Spleen (tissue), 11 donors: Measurements from ENCODE around the gene UAP1. TPM values are rescaled to one million over a fixed set of nuclear protein-coding genes. Genes with fewer than 3 reads are reported as not detected.

Experiments used
- DNase-seq: peaks from one replicate; pipeline ENCODE4 v3.0.0-alpha.2; 2020
- H3K27ac ChIP-seq, 8 donors: fragments of 200-600 bp; sonication (generic) in 7 of 8; 1 replicate in 4 of 8; 2 replicates in 4 of 8; pipeline versions ENCODE4 v1.5.0 to v1.8.0; 2016 to 2021; ENCODE audit warnings: inconsistent platforms in 4 of 8, mild to moderate bottlenecking in 4 of 8, moderate library complexity in 1 of 8
- H3K27me3 ChIP-seq, 7 donors: fragments of 200-600 bp; sonication (generic) in 6 of 7; replicated peaks in 1 of 7; 1 replicate in 4 of 7; 2 replicates in 3 of 7; pipeline versions ENCODE4 v1.5.0 to v1.8.0; 2016 to 2021; ENCODE audit warnings: inconsistent platforms in 3 of 7, mild to moderate bottlenecking in 1 of 7
- H3K36me3 ChIP-seq, 6 donors: fragments of 200-600 bp; sonication (generic) in 5 of 6; 1 replicate in 4 of 6; 2 replicates in 2 of 6; pipeline versions ENCODE4 v1.5.0 to v1.8.0; 2016 to 2021; ENCODE audit warnings: inconsistent platforms in 2 of 6
- H3K4me1 ChIP-seq, 6 donors: fragments of 200-600 bp; sonication (generic) in 5 of 6; 1 replicate in 3 of 6; 2 replicates in 3 of 6; pipeline versions ENCODE4 v1.5.0 to v1.8.0; 2016 to 2021; ENCODE audit warnings: inconsistent platforms in 3 of 6
- H3K4me3 ChIP-seq, 8 donors: fragments of 200-600 bp; sonication (generic) in 7 of 8; 1 replicate in 4 of 8; 2 replicates in 4 of 8; pipeline versions ENCODE4 v1.5.0 to v1.8.0; 2016 to 2021; ENCODE audit warnings: inconsistent platforms in 4 of 8, mild to moderate bottlenecking in 4 of 8, moderate library complexity in 2 of 8
- H3K9me3 ChIP-seq, 8 donors: fragments of 200-600 bp; sonication (generic) in 7 of 8; 1 replicate in 4 of 8; 2 replicates in 4 of 8; pipeline versions ENCODE4 v1.5.0 to v1.8.0; 2016 to 2021; ENCODE audit warnings: inconsistent platforms in 4 of 8
- POLR2A ChIP-seq, 3 donors: fragments of 450-650 bp; IDR thresholded peaks; one replicate each; pipeline ENCODE4 v1.5.1; 2017; ENCODE audit warnings: antibody characterized with exemption in 3 of 3, mild to moderate bottlenecking in 1 of 3
- POLR2AphosphoS5 ChIP-seq, 3 donors: sonication (generic); formaldehyde crosslinking; IDR thresholded peaks; one replicate each; pipeline ENCODE4 v1.5.1; 2017; ENCODE audit warnings: antibody characterized with exemption in 3 of 3
- WGBS, 5 donors: extraction: QIAGEN DNeasy Blood & Tissue Kit in 3 of 5; methylation state at CpG; one replicate each; pipeline versions ENCODE4 v1.1.5 to v1.1.7; 2013 to 2018; 5-methylcytosine and 5-hydroxymethylcytosine counted together
- intact Hi-C: fragments of 100-400 bp; cut with DNase I; formaldehyde crosslinking; loops from one replicate; pipeline ENCODE4 v1.15.0; 2023; ENCODE audit warnings: low total_unique reads
- polyA plus RNA-seq, 3 donors: library from polyadenylated mRNA; stranded (reverse); fragments of 200-250 nt; gene quantifications; one replicate each; pipeline ENCODE4 v1.2.1, GENCODE V29; 2013
- total RNA-seq, 7 donors: library from RNA; depleted of rRNA in 3 of 7; stranded (reverse); fragments of >200 nt in 3 of 7; fragmentation: NEBNext Ultra II Directional in 4 of 7; extraction: Animal tissue kit (Norgen Biotek cat#: 25700) in 4 of 7; gene quantifications; one replicate each; pipeline versions ENCODE4 v1.1.0 to v1.2.1, GENCODE V29; 2016 to 2021
- TF ChIP-seq, protein P1 (sequence below), 11 experiments: fragments of 200-600 bp in 7 of 11; fragments of 450-650 bp in 4 of 11; sonication (generic) in 4 of 11; IDR thresholded peaks in 8 of 11; conservative IDR thresholded peaks in 3 of 11; 1 replicate in 7 of 11; 2 replicates in 4 of 11; pipeline versions ENCODE4 v1.4.0 to v1.8.0; 2016 to 2021; ENCODE audit warnings: antibody characterized with exemption in 11 of 11, inconsistent platforms in 4 of 11, mild to moderate bottlenecking in 1 of 11
- donor health status: healthy with polysubstance abuse.
- donor health status: DM: no; HTN: no; CAD: no; lungs with moderate emphysema.
- donor health status: DM: no; HTN: no; CAD: no.
- donor health status: Bipolar disorder and iron deficiency.
- donor health status: healthy.
- donor health status: DM: no; HTN: no; CAD: no.
- donor health status: DM: yes; HTN: yes; CAD: no.

UAP1 gene
- total and polyA plus RNA-seq, 10 donors = 13.1 to 48.3 (median 21.2) TPM

DNA sequence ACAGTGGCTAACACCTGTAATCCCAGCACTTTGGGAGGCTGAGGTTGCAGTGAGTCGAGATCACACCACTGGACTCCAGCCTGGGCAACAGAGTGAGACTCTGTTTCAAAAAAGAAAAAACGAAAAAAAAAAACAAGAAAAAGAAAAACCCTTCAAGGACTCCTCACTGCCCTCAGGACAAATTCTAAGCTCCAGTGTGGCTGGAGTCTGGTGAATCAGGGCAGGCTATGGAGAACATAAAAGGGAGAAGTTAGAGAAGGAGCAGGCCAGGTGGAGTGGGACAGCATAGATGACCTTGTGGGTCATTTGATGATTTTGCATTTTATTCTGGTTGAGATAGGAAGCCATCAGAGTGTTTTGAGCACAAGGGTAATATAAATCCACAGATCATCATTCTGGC, 12.5 kb upstream of the UAP1 start:
- Histone ChIP-seq H3K27me3 (no peaks in the 10 kb centered on the region), H3K27ac (no peak overlapping the region), H3K4me1 (no peaks in the 10 kb centered on the region), H3K4me3 (no peak overlapping the region), H3K36me3 (no peaks in the 10 kb centered on the region), H3K9me3 (peaks cover 0 to 3% (median 0%) of the 10 kb centered on the region in 8 donors)
- intact Hi-C loops = no loop called here
- TF ChIP-seq POLR2A (IDR thresholded peaks at IDR 0.05) (no peak), POLR2AphosphoS5 (IDR thresholded peaks at IDR 0.05) (no peak)
- TF ChIP-seq, protein P1, sequence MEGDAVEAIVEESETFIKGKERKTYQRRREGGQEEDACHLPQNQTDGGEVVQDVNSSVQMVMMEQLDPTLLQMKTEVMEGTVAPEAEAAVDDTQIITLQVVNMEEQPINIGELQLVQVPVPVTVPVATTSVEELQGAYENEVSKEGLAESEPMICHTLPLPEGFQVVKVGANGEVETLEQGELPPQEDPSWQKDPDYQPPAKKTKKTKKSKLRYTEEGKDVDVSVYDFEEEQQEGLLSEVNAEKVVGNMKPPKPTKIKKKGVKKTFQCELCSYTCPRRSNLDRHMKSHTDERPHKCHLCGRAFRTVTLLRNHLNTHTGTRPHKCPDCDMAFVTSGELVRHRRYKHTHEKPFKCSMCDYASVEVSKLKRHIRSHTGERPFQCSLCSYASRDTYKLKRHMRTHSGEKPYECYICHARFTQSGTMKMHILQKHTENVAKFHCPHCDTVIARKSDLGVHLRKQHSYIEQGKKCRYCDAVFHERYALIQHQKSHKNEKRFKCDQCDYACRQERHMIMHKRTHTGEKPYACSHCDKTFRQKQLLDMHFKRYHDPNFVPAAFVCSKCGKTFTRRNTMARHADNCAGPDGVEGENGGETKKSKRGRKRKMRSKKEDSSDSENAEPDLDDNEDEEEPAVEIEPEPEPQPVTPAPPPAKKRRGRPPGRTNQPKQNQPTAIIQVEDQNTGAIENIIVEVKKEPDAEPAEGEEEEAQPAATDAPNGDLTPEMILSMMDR (IDR thresholded peaks at IDR 0.05 in 8 of 11, conservative IDR thresholded peaks at IDR 0.05 in 3 of 11) = no peak
- DNase-seq = no peak
- WGBS, 5 donors = 78 to 96% (median 92%) methylated on average over 2 of the region's 2 CpGs

DNA sequence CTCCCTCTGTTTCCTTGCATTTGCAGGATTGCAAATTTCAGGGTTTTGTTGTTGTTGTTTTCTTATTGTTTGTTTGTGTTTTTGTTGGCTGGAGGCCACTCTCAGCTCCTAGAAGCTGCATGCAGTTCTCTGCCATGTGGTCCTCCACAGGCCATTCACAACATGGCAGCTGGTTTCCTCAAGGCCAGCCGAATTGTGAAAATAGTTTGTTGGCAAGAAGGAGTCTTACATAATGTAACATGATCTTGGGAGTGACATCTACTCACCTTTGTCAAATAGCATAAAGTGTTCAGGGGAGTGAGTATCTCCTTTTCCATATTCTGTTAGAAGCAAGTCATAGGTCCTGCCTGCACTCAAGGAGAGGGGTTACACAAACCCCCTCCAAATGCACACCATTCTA, 10.6 kb upstream of the UAP1 start:
- TF ChIP-seq, protein P1 (IDR thresholded peaks at IDR 0.05 in 8 of 11, conservative IDR thresholded peaks at IDR 0.05 in 3 of 11) = no peak
- TF ChIP-seq POLR2A (IDR thresholded peaks at IDR 0.05) (no peak), POLR2AphosphoS5 (IDR thresholded peaks at IDR 0.05) (no peak)
- Histone ChIP-seq H3K4me3 (no peak overlapping the region), H3K27ac (no peak overlapping the region), H3K4me1 (no peaks in the 10 kb centered on the region), H3K9me3 (no peaks in the 10 kb centered on the region), H3K27me3 (no peaks in the 10 kb centered on the region), H3K36me3 (no peaks in the 10 kb centered on the region)
- intact Hi-C loops = no loop called here
- 70 to 95% (median 76%) methylated on average over 1 of the region's 1 CpG for WGBS, 5 donors
- no peak for DNase-seq

DNA sequence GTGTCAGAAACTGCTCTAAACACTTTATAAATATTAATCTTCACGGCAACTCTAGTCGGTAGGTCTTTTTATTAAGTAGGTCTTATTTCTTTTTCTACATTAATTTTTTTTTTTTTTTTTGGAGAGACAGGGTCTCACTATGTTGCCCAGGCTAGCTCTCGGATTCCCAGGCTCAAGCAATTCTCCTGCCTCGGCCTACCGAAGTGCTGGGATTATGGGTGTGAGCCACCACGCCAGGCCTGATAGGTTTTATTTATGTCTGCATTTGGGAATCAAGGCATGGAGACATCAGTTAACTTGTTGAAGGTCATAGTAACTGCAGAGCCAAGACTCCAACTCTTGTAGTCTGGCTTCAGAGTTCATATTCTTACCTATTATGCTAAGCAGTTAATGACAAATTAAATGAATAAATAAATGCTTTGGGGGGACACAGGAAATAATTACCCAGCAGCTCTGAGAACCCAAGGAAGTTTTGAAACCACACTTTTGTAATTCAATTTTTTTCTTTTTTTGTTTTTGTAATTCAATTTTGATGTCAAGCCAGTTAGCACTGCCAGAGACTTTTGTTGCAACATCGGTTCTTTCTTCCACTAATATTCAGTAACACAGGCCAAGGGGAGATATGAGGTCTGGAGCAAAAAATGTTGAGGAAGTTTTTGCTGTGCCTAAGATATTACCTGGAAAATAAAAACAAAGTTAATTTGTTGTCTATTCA, 9.4 kb upstream of the UAP1 start:
- Histone ChIP-seq H3K9me3 (no peaks in the 10 kb centered on the region), H3K4me3 (no peak overlapping the region), H3K27me3 (no peaks in the 10 kb centered on the region), H3K27ac (no peak overlapping the region), H3K4me1 (no peaks in the 10 kb centered on the region), H3K36me3 (no peaks in the 10 kb centered on the region)
- no peak for DNase-seq
- 76 to 83% (median 83%) methylated on average over 7 of the region's 7 CpGs for WGBS, 5 donors
- TF ChIP-seq, protein P1 (IDR thresholded peaks at IDR 0.05 in 8 of 11, conservative IDR thresholded peaks at IDR 0.05 in 3 of 11) = no peak
- no peak for TF ChIP-seq POLR2A (IDR thresholded peaks at IDR 0.05)
- no peak for TF ChIP-seq POLR2AphosphoS5 (IDR thresholded peaks at IDR 0.05)
- intact Hi-C loops = no loop called here

DNA sequence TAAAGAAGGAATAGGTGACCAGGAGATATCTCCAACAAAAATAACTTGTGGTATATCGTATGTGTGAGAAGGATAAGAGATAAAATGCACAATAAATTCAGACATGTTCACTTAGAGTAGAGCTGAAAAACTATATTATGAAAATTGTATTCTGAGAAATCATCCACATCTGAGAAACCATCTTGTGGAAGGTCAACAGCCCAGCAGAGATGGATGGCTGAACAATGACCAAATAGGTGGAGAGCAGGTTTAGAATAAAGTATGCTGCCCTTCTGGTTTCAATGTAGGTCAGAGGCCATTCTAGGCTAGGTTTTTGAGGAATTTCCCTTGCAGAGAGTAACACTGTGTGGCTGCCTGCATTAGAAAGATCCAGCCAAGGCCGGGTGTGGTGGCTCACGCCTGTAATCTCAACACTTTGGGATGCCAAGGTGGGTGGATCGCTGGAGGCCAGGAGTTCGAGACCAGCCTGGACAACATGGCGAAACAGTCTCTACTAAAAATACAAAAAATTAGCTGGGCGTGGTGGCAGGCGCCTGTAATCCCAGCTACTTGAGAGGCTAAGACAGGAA, 8.8 kb upstream of the UAP1 start:
- H3K36me3 ChIP-seq = no peaks in the 10 kb centered on the region
- H3K9me3 ChIP-seq = no peaks in the 10 kb centered on the region
- H3K27me3 ChIP-seq = no peaks in the 10 kb centered on the region
- TF ChIP-seq, protein P1 (IDR thresholded peaks at IDR 0.05 in 8 of 11, conservative IDR thresholded peaks at IDR 0.05 in 3 of 11) = no peak
- TF ChIP-seq POLR2A (IDR thresholded peaks at IDR 0.05) = no peak
- TF ChIP-seq POLR2AphosphoS5 (IDR thresholded peaks at IDR 0.05) = no peak
- no peak overlapping the region for H3K4me3 ChIP-seq
- 92 to 96% (median 93%) methylated on average over 8 of the region's 8 CpGs for WGBS, 5 donors
- H3K27ac ChIP-seq = no peak overlapping the region
- intact Hi-C loops = no loop called here
- H3K4me1 ChIP-seq = no peaks in the 10 kb centered on the region
- no peak for DNase-seq
